SJCRH30 (cell line): ENCODE data around the gene B3GNT3. TPM values are rescaled to one million over a fixed set of nuclear protein-coding genes. Genes with fewer than 3 reads are reported as not detected.

Source experiments
- DNase-seq, 2 experiments: peaks; one replicate each; pipeline ENCODE4 v3.0.0-alpha.2; 2015 to 2020
- H3K27ac ChIP-seq: fragments of 250-450 bp; sonication (Bioruptor Pico); 2 replicates; pipeline ENCODE4 v1.5.1; 2020; ENCODE audit warnings: mild to moderate bottlenecking, moderate library complexity
- H3K27me3 ChIP-seq: fragments of 250-450 bp; sonication (Bioruptor Pico); 2 replicates; pipeline ENCODE4 v1.5.1; 2020; ENCODE audit warnings: mild to moderate bottlenecking, moderate library complexity
- H3K36me3 ChIP-seq: fragments of 250-450 bp; sonication (Bioruptor Pico); 2 replicates; pipeline ENCODE4 v1.5.1; 2020; ENCODE audit warnings: mild to moderate bottlenecking, moderate library complexity
- H3K4me1 ChIP-seq: fragments of 250-450 bp; sonication (Bioruptor Pico); 2 replicates; pipeline ENCODE4 v1.5.1; 2020; ENCODE audit warnings: mild to moderate bottlenecking, moderate library complexity
- H3K4me3 ChIP-seq: fragments of 250-450 bp; sonication (Bioruptor Pico); 2 replicates; pipeline ENCODE4 v1.5.1; 2020; ENCODE audit warnings: mild to moderate bottlenecking, moderate library complexity
- H3K9me3 ChIP-seq: fragments of 250-450 bp; sonication (Bioruptor Pico); replicated peaks from 2 replicates; pipeline ENCODE4 v1.5.1; 2020; ENCODE audit warnings: mild to moderate bottlenecking, moderate library complexity
- total RNA-seq: library from RNA; depleted of rRNA; stranded (reverse); fragments of >200 nt; shearing (Covaris generic); gene quantifications from 2 replicates; pipeline ENCODE4 v1.2.3, GENCODE V29; 2014

Gene B3GNT3
- total RNA-seq, 1 experiment from 2014 or later: not detected

- Histone ChIP-seq H3K27ac (no peak overlapping the region), H3K4me1 (no peaks in the 10 kb centered on the region), H3K9me3 (no peaks in the 10 kb centered on the region), H3K27me3 (peaks cover 15% of the 10 kb centered on the region), H3K36me3 (no peaks in the 10 kb centered on the region), H3K4me3 (no peak overlapping the region)
- no peak for DNase-seq
Measured at GRCh38 chr19:17802137-17802858, 7.4 kb downstream of the B3GNT3 start.

- no peak for DNase-seq
- H3K27me3 ChIP-seq: peaks cover 13% of the 10 kb centered on the region
- no peaks in the 10 kb centered on the region for H3K9me3 ChIP-seq
- no peaks in the 10 kb centered on the region for H3K4me1 ChIP-seq
- no peaks in the 10 kb centered on the region for H3K36me3 ChIP-seq
- H3K4me3 ChIP-seq: no peak overlapping the region
- H3K27ac ChIP-seq: no peak overlapping the region
Measured at GRCh38 chr19:17803264-17803896, 8.4 kb downstream of the B3GNT3 start.

GRCh38 chr19:17805427-17805826, 10.5 kb downstream of the B3GNT3 start:
- H3K36me3 ChIP-seq: no peaks in the 10 kb centered on the region
- no peaks in the 10 kb centered on the region for H3K9me3 ChIP-seq
- peaks cover 14% of the 10 kb centered on the region for H3K27me3 ChIP-seq
- H3K27ac ChIP-seq: no peak overlapping the region
- H3K4me3 ChIP-seq: no peak overlapping the region
- no peak for DNase-seq
- no peaks in the 10 kb centered on the region for H3K4me1 ChIP-seq

GRCh38 chr19:17806945-17807344, 12.0 kb downstream of the B3GNT3 start:
- Histone ChIP-seq H3K36me3 (no peaks in the 10 kb centered on the region), H3K27me3 (peaks cover 9% of the 10 kb centered on the region)

GRCh38 chr19:17807731-17808316, 12.9 kb downstream of the B3GNT3 start:
- no peaks in the 10 kb centered on the region for H3K36me3 ChIP-seq
- no peaks in the 10 kb centered on the region for H3K9me3 ChIP-seq
- no peaks in the 10 kb centered on the region for H3K4me1 ChIP-seq
- H3K27me3 ChIP-seq: peaks cover 9% of the 10 kb centered on the region; the same call in 1 of the 2 replicates
- DNase-seq: no peak
- H3K27ac ChIP-seq: no peak overlapping the region
- H3K4me3 ChIP-seq: no peak overlapping the region

More at GRCh38 chr19:17806945-17807344, 12.0 kb downstream of the B3GNT3 start:
- Histone ChIP-seq H3K4me1 (no peaks in the 10 kb centered on the region), H3K9me3 (no peaks in the 10 kb centered on the region), H3K4me3 (no peak overlapping the region), H3K27ac (no peak overlapping the region)
- DNase-seq: no peak

GRCh38 chr19:17811103-17811502, 16.2 kb downstream of the B3GNT3 start:
- no peak overlapping the region for H3K27ac ChIP-seq
- no peak for DNase-seq
- H3K9me3 ChIP-seq: no peaks in the 10 kb centered on the region
- no peak overlapping the region for H3K4me3 ChIP-seq
- no peaks in the 10 kb centered on the region for H3K36me3 ChIP-seq
- H3K4me1 ChIP-seq: no peaks in the 10 kb centered on the region
- peaks cover 9% of the 10 kb centered on the region; the same call in 1 of the 2 replicates for H3K27me3 ChIP-seq

GRCh38 chr19:17811681-17812080, 16.7 kb downstream of the B3GNT3 start:
- Histone ChIP-seq H3K27me3 (peaks cover 9% of the 10 kb centered on the region; the same call in 1 of the 2 replicates), H3K36me3 (no peaks in the 10 kb centered on the region), H3K27ac (no peak overlapping the region), H3K4me1 (no peaks in the 10 kb centered on the region), H3K4me3 (no peak overlapping the region), H3K9me3 (no peaks in the 10 kb centered on the region)
- DNase-seq: no peak

- Histone ChIP-seq H3K36me3 (no peaks in the 10 kb centered on the region), H3K9me3 (no peaks in the 10 kb centered on the region), H3K27ac (no peak overlapping the region), H3K4me1 (no peaks in the 10 kb centered on the region), H3K4me3 (no peak overlapping the region), H3K27me3 (peaks cover 9% of the 10 kb centered on the region; the same call in 1 of the 2 replicates)
- no peak for DNase-seq
Measured at GRCh38 chr19:17812099-17812498, 17.2 kb downstream of the B3GNT3 start.

GRCh38 chr19:17817668-17818363, 22.9 kb downstream of the B3GNT3 start:
- no peaks in the 10 kb centered on the region for H3K27me3 ChIP-seq
- no peak for DNase-seq
- H3K27ac ChIP-seq: no peak overlapping the region
- no peaks in the 10 kb centered on the region for H3K9me3 ChIP-seq
- H3K36me3 ChIP-seq: no peaks in the 10 kb centered on the region
- no peak overlapping the region for H3K4me3 ChIP-seq
- no peaks in the 10 kb centered on the region for H3K4me1 ChIP-seq

- Histone ChIP-seq H3K36me3 (no peaks in the 10 kb centered on the region), H3K27ac (no peak within 1 kb of the TSS)
Measured at GRCh38 chr19:17821190-17821589, 26.3 kb downstream of the B3GNT3 start, which contains the start of gene INSL3. Gene INSL3, minus strand, starts transcription at chr19:17821519. Its CDS starts 13 bp downstream, at chr19:17821506.

GRCh38 chr19:17824339-17824738, 29.4 kb downstream of the B3GNT3 start:
- H3K36me3 ChIP-seq: no peaks in the 10 kb centered on the region
- no peak for DNase-seq
- H3K4me1 ChIP-seq: no peaks in the 10 kb centered on the region
- H3K9me3 ChIP-seq: no peaks in the 10 kb centered on the region
- H3K27me3 ChIP-seq: peaks cover 7% of the 10 kb centered on the region; the same call in 1 of the 2 replicates
- no peak overlapping the region for H3K27ac ChIP-seq
- no peak overlapping the region for H3K4me3 ChIP-seq

More at GRCh38 chr19:17821190-17821589, 26.3 kb downstream of the B3GNT3 start, which contains the start of gene INSL3:
- DNase-seq: no peak
- peaks cover 7% of the 10 kb centered on the region; the same call in 1 of the 2 replicates for H3K27me3 ChIP-seq
- H3K4me1 ChIP-seq: no peaks in the 10 kb centered on the region
- no peaks in the 10 kb centered on the region for H3K9me3 ChIP-seq
- no peak within 1 kb of the TSS for H3K4me3 ChIP-seq

- Histone ChIP-seq H3K36me3 (no peaks in the 10 kb centered on the region), H3K27me3 (peaks cover 7% of the 10 kb centered on the region; the same call in 1 of the 2 replicates), H3K4me3 (no peak overlapping the region), H3K4me1 (no peaks in the 10 kb centered on the region), H3K27ac (no peak overlapping the region), H3K9me3 (no peaks in the 10 kb centered on the region)
- DNase-seq: no peak
Measured at GRCh38 chr19:17826508-17827056, 31.6 kb downstream of the B3GNT3 start.

- DNase-seq: no peak
- Histone ChIP-seq H3K27me3 (peaks cover 4% of the 10 kb centered on the region; the same call in 1 of the 2 replicates), H3K27ac (no peak overlapping the region), H3K36me3 (no peaks in the 10 kb centered on the region), H3K9me3 (no peaks in the 10 kb centered on the region), H3K4me1 (no peaks in the 10 kb centered on the region), H3K4me3 (no peak overlapping the region)
Measured at GRCh38 chr19:17829855-17830566, 35.1 kb downstream of the B3GNT3 start.
